Effector memory CD4-positive, alpha-beta T cell (primary cell): Measurements from ENCODE around the gene PDGFC.

Source experiments
- DNase-seq, 3 donors: peaks; one replicate each; pipeline ENCODE4 v3.0.0-alpha.2; 2020
- H3K27ac ChIP-seq: 2 replicates; pipeline ENCODE4 v1.7.0; 2013; ENCODE audit warnings: mild to moderate bottlenecking, low read length, moderate library complexity; ENCODE audit not compliant: insufficient read depth, poor library complexity, severe bottlenecking
- H3K27me3 ChIP-seq: replicated peaks from 2 replicates; pipeline ENCODE4 v1.7.0; 2013; ENCODE audit warnings: mild to moderate bottlenecking, low read length; ENCODE audit not compliant: insufficient read depth, control insufficient read depth, poor library complexity, severe bottlenecking
- H3K36me3 ChIP-seq: 2 replicates; pipeline ENCODE4 v1.7.0; 2013; ENCODE audit warnings: mild to moderate bottlenecking, low read length, moderate library complexity; ENCODE audit not compliant: control insufficient read depth, insufficient read depth
- H3K4me1 ChIP-seq: 2 replicates; pipeline ENCODE4 v1.7.0; 2013; ENCODE audit warnings: low read length, mild to moderate bottlenecking; ENCODE audit not compliant: control insufficient read depth, insufficient read depth, poor library complexity, severe bottlenecking
- H3K4me3 ChIP-seq: 2 replicates; pipeline ENCODE4 v1.7.0; 2013; ENCODE audit warnings: low read length, low read depth, mild to moderate bottlenecking; ENCODE audit not compliant: insufficient read depth, poor library complexity, severe bottlenecking
- H3K9me3 ChIP-seq: 2 replicates; pipeline ENCODE4 v1.7.0; 2013; ENCODE audit warnings: mild to moderate bottlenecking, low read length, moderate library complexity; ENCODE audit not compliant: control insufficient read depth
- total RNA-seq, 3 donors: gene quantifications; one replicate each; lab custom pipeline; 2026; lab: John Stamatoyannopoulos, UW

PDGFC gene
- total RNA-seq, result 0 to 0.19 (median 0) reads per million in 3 donors

GRCh38 chr4:156971676-156972378, at the start of gene PDGFC:
TSS of gene PDGFC (minus strand) at chr4:156971799. CDS start at chr4:156970903, 896 bp downstream.
- Histone ChIP-seq H3K4me3 (no peak within 1 kb of the TSS), H3K27ac (no peak within 1 kb of the TSS), H3K36me3 (no peaks in the 10 kb centered on the region), H3K9me3 (no peaks in the 10 kb centered on the region), H3K4me1 (peaks cover 3% of the 10 kb centered on the region), H3K27me3 (peaks cover 7% of the 10 kb centered on the region)
- no peak for DNase-seq

GRCh38 chr4:157020882-157021281, 49.3 kb upstream of the PDGFC start:
- Histone ChIP-seq H3K27me3 (no peaks in the 10 kb centered on the region), H3K36me3 (no peaks in the 10 kb centered on the region), H3K4me1 (no peaks in the 10 kb centered on the region), H3K27ac (no peak overlapping the region), H3K4me3 (no peak overlapping the region), H3K9me3 (no peaks in the 10 kb centered on the region)
- no peak for DNase-seq

- Histone ChIP-seq H3K27ac (no peak overlapping the region), H3K36me3 (no peaks in the 10 kb centered on the region), H3K9me3 (no peaks in the 10 kb centered on the region), H3K4me1 (no peaks in the 10 kb centered on the region), H3K4me3 (no peak overlapping the region), H3K27me3 (no peaks in the 10 kb centered on the region)
- DNase-seq, result no peak
Observed at GRCh38 chr4:157018920-157019490, 47.4 kb upstream of the PDGFC start.

- no peak for DNase-seq
- Histone ChIP-seq H3K36me3 (no peaks in the 10 kb centered on the region), H3K9me3 (no peaks in the 10 kb centered on the region), H3K27me3 (no peaks in the 10 kb centered on the region), H3K27ac (no peak overlapping the region), H3K4me1 (no peaks in the 10 kb centered on the region), H3K4me3 (no peak overlapping the region)
Observed at GRCh38 chr4:157014621-157015591, 43.3 kb upstream of the PDGFC start.

GRCh38 chr4:157013656-157014055, 42.1 kb upstream of the PDGFC start:
- no peaks in the 10 kb centered on the region for H3K27me3 ChIP-seq
- H3K4me3 ChIP-seq, result no peak overlapping the region
- no peaks in the 10 kb centered on the region for H3K9me3 ChIP-seq
- no peak overlapping the region for H3K27ac ChIP-seq
- DNase-seq, result no peak
- H3K36me3 ChIP-seq, result no peaks in the 10 kb centered on the region
- H3K4me1 ChIP-seq, result no peaks in the 10 kb centered on the region

- Histone ChIP-seq H3K27ac (no peak overlapping the region), H3K27me3 (no peaks in the 10 kb centered on the region), H3K9me3 (no peaks in the 10 kb centered on the region), H3K4me3 (no peak overlapping the region), H3K36me3 (no peaks in the 10 kb centered on the region), H3K4me1 (no peaks in the 10 kb centered on the region)
- DNase-seq, result no peak
Observed at GRCh38 chr4:157012781-157013180, 41.2 kb upstream of the PDGFC start.

- no peak for DNase-seq
- H3K27me3 ChIP-seq, result no peaks in the 10 kb centered on the region
- no peaks in the 10 kb centered on the region for H3K36me3 ChIP-seq
- H3K4me1 ChIP-seq, result no peaks in the 10 kb centered on the region
- H3K9me3 ChIP-seq, result no peaks in the 10 kb centered on the region
- H3K27ac ChIP-seq, result no peak overlapping the region
- H3K4me3 ChIP-seq, result no peak overlapping the region
Observed at GRCh38 chr4:157012296-157012695, 40.7 kb upstream of the PDGFC start.

GRCh38 chr4:157010630-157011029, 39.0 kb upstream of the PDGFC start:
- DNase-seq, result no peak
- Histone ChIP-seq H3K9me3 (no peaks in the 10 kb centered on the region), H3K4me3 (no peak overlapping the region), H3K36me3 (no peaks in the 10 kb centered on the region), H3K27ac (no peak overlapping the region), H3K27me3 (no peaks in the 10 kb centered on the region), H3K4me1 (no peaks in the 10 kb centered on the region)

- DNase-seq, result no peak
- Histone ChIP-seq H3K9me3 (no peaks in the 10 kb centered on the region), H3K27me3 (no peaks in the 10 kb centered on the region), H3K27ac (no peak overlapping the region), H3K4me3 (no peak overlapping the region), H3K36me3 (no peaks in the 10 kb centered on the region), H3K4me1 (no peaks in the 10 kb centered on the region)
Observed at GRCh38 chr4:157005831-157006230, 34.2 kb upstream of the PDGFC start.

- no peaks in the 10 kb centered on the region for H3K9me3 ChIP-seq
- H3K27ac ChIP-seq, result no peak overlapping the region
- no peaks in the 10 kb centered on the region for H3K27me3 ChIP-seq
- no peaks in the 10 kb centered on the region for H3K4me1 ChIP-seq
- DNase-seq, result no peak
- H3K36me3 ChIP-seq, result no peaks in the 10 kb centered on the region
- H3K4me3 ChIP-seq, result no peak overlapping the region
Observed at GRCh38 chr4:157005193-157005592, 33.6 kb upstream of the PDGFC start.
